ENCODE data around the gene TADA2A.
"Not testable (repeated sequence)": the region's sequence is repeated elsewhere in the genome, so short reads cannot be mapped to it uniquely, and the experiment has no call there.

The TADA2A gene

DNA sequence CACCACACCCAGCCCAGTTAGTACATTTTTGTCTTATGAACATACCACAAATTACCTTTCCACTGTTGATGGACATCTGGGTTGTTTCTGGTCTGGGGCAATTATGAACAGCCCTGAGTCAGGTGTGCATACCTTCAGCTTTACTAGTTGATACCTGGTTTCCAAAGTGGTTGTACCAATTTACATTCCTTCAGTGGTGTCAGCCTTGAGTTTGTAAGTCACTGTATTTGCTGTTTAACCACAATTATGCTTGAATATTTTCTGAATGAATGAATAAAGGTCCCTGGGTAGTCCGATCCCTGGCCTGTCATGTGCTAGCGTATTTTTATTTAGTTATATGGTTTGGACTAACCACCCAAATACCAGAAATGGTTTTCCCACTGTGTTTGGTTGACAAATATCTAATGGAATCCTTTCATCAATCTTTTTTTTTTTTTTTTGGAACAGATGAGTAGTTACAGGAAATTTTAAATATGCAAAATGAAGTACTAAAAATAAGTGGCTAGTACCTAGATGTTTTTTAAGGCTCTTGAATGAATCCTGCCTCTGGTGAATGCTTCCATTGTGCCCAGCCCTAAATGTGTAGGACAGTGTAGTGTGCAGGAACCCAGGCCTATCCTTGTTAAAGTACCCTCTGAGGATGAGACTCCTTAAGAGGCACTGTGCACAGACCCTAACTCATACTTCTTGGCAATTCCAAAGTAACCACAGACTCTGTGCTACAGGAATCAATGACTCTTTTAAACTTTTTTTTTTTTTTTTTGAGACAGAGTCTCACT lies 86.8 kb downstream of the TADA2A start:
- no peak for DNase-seq (ENCODE audit: low spot score)

DNA sequence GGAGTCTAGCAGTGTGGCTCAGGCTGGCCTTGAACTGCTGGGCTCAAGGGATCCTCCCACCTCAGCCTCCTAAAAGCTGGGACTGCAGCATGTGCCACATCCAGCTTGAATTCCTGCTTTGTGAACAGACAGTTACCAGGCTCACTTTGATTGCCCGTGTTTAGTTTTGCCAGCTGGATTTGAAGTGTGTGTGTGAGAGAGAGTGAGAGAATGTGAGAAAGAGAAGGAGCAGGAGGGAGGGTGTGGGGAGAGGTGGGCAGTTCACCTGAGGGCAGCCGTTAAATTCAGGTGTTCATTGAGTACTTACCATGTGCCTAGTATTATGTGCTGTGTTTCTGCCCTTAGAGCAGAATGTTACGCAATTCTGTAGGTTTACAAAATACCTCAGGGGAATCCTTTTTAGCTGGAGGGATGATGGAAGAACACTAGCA lies 87.7 kb downstream of the TADA2A start:
- no peak for DNase-seq (ENCODE audit: low spot score)

DNA sequence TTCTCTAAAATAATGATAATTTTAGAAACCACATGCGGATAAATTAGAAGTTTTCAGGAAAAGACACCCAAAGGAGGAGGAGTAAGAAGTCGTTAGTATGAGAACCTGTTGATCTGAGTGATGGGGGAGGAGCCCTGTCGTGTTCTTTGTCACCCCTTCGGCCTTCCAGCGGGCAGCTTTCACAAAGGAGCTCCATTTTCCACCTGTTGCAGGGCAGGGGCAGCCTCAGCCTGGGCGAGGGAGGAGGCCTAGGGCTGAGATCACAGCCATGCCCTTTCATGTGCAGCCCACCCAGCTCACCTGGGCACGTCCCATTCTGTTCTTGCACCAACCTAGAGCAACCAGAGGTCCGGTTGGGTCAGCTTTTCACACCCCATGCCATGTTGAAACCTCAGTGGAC lies 88.3 kb downstream of the TADA2A start:
- DNase-seq (ENCODE audit: low spot score) = no peak

DNA sequence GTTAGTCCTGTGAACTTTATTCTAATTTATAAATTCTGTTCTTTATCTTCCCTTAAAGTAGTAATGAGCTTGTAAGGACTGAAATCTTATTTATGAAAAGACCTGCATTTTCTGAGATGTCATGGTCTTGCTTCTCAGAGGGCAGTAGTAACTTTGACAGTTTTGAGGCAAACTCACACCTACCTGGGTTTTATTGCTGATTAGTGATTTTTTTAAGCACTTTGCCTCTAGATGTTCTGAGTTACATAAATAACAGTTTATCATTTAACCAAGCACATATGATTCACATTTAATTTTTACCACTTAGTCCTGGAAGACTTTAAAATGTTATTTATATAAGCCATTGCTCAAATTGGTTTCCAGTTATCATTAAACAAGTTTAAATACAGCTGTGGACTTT lies 93.7 kb downstream of the TADA2A start:
- no peak for DNase-seq (ENCODE audit: low spot score)

DNA sequence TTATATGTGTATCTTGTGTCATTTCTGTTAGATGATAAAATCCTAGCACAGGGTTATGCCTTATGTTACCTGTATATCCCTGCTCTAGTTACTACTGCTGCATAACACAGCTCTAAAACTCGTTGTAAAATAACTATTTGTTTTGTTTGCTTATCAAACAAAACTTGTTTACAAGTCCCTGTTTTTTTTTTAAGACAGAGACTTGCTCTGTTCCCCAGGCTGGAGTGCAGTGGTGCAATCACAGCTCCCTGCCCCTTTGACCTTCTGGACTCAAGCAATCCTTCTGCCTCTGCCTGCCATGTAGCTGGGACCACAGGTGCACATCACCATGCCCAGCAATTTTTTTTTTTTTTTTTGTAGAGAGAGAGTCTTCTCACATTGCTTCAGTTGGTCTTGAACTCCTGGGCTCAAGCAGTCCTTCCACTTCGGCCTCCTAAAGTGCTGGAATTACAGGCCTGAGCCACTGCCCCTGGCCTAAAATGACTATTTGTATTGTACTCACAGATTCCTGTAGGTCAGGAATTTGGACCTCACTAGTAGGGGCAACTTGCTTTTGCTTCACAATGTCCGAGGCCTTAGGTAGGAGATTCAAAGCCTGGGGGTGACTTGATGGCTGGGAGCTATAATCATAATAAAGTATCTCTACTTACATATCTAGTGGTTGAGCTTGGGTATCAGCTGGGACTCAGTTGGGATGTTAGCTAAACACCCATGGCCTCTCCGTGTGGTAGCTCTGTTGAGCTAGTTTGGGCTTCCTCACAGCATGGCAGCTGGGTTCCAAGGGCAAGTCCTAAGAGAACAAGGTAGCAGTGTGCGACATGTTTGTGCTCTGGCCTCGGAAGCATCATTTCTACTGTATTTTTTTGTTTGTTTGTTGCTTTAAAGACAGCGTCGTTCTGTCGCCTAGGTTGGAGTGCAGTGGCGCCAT lies 95.6 kb downstream of the TADA2A start:
- no peak for DNase-seq (ENCODE audit: low spot score)

DNA sequence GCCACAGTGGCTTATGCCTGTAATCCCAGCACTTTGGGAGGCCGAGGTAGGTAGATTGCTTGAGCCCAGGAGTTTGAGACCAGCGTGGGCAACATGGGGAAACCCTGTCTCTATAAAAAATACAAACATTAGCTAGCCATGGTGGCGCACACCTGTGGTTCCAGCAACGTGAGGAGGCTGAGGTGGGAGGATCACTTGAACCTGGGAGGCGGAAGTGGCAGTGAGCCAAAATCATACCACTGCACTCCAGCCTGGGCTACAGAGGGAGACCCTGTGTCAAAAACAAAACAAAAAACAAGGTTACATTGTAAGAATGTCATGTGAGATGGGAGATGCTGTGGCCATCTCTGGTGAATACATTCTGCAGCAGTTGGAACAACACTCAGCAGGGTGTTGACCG lies 96.5 kb downstream of the TADA2A start:
- no peak for DNase-seq (ENCODE audit: low spot score)

DNA sequence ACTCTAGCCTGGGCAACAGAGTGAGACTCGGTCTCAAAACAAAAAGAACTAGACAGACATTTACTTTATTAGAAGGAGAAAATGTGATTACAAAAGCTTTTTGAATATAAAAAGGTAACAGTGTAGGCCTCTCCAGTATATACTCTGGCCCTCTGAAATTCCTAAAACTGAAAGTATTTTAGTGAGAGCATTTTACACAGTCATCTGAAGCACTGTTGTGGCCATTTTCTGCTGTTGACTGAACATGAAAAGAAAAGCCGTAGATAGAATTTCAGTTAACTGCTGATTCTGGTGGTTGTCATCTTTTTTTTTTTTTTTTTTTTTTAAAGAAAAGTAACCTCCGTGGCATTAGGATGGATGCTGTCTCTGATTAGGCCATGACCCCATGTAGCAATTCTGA lies 98.6 kb downstream of the TADA2A start:
- DNase-seq (ENCODE audit: low spot score) = no peak

DNA sequence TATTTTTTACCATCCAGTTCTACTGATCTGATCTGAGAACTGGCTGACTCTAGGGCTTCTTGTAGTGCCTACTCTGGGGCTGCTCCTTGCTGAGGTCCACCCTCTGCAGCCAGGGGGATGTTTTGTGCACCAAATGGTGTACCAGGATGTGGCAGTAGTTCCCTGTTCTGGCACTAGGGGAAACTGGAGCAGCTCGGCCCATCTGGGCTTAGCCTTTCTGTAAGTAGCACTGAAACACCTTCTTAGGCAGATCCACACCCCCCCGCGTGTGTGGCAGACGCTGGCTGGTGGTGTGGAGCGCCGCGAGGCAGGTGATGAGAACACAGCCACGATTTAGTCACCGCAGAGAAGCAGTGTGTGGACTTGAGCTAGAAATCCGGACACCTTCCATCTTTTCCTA lies 100.0 kb downstream of the TADA2A start:
- no peak for DNase-seq (ENCODE audit: low spot score)

DNA sequence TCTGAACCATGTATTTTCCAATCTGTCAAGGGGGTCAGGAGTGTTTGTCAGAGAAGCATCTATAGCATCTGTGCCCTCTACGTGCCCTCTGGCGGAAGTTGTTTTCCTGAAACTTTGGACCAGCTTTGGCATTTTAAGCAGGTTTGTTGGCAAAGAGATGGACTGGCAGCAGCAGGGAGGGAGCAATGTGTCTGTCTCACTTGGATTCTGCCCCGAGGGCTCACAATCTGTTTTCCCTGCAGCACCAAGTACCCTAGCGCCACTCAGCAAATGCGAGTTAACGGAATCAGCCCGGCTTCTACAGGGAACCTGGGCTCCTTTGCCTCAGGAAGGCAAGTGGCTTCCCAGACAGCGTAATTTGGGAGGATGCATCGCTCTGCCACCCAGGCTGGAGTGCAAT lies 100.4 kb downstream of the TADA2A start:
- DNase-seq (ENCODE audit: low spot score) = no peak

DNA sequence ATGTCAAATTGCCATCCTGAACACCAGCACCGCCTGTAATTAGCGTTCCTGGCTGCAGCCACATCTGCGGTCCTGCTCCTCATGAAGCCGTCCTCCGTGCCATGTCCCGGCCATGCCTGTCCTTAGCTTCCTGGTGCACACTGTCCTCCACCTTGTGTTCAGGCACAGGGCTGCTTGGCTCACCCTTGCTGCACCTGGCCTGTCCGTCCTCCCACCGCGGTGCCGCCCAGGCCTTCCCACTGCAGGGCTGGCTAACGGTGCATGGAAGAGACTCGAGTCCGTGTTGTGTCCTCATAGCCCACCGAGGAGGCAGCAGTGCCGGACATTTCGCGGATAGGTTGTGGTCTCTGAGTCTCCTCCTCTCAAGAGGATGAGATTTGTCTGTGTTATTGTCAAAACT lies 103.4 kb downstream of the TADA2A start:
- DNase-seq (ENCODE audit: low spot score) = no peak

DNA sequence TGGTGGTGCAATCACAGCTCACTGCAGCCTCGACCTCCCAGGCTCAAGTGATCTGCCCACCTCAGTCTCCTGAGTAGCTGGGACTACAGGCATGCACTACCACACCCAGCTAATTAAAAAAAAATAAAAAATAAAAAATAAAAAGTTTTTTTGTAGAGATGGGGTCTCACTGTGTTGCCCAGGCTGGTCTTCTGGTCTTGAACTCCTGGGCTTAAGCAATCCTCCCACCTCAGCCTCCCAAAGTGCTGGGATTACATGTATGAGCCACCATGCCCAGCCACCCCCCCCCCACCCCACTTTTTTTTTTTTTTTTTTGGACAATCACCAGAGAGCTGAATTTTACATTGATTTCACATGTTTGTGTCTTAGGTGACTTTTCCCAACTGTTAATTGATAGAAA lies 105.0 kb downstream of the TADA2A start:
- DNase-seq (ENCODE audit: low spot score) = not testable (repeated sequence)

DNA sequence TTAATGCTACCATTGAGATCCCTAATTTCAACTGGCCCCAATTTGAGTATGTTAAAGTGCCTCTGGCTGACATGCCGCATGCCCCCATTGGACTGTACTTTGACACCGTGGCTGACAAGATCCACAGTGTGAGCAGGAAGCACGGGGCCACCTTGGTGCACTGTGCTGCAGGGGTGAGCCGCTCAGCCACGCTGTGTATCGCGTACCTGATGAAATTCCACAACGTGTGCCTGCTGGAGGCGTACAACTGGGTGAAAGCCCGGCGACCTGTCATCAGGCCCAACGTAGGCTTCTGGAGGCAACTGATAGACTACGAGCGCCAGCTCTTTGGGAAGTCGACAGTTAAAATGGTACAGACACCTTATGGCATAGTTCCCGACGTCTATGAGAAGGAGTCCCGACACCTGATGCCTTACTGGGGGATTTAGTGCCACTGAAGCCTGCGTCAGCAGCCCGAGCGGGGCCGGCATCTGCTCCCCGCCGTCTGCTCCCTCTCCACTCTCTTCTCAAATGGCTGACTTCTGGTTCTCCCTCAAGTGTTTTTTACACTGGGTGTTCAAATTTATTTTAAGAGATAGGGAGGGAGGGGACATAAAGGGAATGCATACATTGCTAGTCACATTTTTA lies 105.9 kb downstream of the TADA2A start:
- no peak for DNase-seq (ENCODE audit: low spot score)

DNA sequence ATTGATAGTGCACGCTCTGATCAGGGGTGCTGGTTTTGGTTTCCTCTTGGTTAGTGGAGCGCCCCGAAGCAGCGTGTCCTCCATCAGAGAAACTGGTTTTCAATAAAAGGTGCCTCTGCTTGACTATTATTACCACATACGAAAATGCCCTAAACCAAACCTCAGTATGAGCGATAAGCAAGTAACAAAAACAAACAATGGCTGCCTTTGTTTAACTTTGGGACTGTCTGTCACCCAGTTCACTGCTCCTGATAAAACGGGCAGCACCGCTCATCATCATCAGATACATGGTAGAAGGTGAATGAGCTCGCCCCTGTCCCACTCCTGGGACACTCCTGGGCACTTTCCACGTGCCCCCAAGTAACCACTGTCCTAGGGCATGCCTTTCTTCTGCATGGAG lies 107.0 kb downstream of the TADA2A start:
- DNase-seq (ENCODE audit: low spot score) = no peak

DNA sequence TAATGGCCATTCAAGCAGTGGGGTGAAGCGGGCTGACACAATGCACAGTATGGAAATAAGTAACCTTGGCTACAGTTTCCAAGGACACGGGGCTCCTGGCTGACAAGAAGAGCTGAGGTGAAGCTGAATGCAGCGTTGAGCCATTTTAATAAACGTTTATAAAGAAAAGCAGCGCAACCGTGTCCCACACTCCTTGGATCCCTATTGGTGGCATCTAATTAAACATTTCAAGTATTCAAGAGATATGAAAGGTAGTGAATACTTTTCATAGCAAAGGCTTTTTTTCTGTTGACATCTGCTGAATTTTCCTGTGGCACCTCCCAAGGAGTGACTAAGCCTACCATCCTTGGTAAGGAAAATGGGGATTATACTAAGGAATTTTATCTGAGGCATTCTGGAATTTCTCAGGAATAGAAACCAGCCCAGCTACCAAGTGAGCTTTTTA lies 109.5 kb downstream of the TADA2A start:
- no peak for DNase-seq (ENCODE audit: low spot score)

DNA sequence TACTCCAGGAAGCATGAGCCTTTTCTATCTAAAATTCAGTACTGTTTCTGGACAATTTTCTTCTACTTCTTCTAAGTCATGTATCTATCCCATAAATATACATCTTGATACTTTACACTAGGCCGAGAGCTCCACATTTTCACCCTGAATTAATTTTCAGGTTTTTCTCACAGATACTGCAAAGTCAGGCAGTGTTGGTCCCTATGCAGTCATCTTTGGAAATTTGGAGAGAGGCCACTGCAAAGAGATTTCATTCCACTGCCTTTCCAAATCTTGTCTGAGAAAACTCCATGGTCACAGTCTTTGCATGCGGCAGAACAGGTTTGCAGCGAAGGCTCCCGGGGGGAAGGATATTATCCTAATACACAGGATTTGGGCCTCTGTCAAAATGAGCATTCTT lies 111.2 kb downstream of the TADA2A start:
- DNase-seq (ENCODE audit: low spot score) = no peak

DNA sequence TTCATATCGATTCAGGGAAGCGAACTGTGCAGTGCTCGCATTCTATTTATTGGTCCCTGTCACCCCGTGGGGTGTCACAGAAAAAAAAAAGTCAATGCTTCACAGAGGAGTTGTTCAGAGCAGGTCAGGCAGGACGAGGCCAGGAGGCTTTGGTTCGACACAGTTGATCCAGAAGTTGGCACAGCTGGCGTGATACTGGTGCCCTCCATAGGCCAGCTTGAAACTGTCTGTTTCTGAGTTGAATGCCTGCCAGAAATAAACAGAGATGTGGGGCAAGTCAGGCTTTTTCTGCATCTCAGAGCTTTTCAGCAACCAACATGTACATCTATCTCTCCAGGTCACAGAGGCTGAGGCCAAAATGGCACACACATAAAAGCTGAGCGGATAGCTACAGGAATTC lies 112.1 kb downstream of the TADA2A start:
- DNase-seq (ENCODE audit: low spot score) = no peak

DNA sequence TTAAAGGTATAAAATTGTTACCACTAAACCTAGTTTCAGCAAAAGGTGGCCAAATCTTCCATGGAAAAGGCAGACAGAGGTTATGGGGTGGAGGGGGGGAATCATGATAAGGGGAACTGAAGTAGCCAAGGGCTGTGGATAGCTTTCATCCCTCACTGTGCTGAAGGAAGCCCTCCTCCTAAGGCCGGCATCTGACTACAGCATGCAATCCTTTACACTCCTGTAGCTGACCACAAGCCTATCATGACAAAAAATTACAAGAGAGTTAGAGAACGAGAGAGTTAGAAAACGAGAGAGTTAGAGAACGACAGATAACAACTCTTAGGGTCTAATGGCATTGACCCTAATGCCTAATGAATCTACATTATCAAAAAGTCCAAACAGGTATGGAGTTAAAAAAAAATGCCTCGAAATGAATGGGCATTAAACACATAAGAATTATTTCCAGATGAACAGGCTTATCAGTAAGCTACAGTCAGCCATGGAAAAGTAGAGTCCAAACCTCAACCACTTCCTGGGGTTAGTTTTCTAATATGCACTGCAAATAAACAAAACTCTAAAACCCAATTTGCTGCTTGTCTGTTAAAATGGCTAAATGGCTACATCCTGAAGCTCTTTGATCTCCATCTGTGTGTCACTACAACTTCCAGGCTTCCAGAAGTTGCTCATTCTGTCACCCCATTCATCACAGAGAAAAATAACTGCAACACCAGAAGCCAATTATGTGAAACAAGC lies 112.7 kb downstream of the TADA2A start:
- no peak for DNase-seq (ENCODE audit: low spot score)

DNA sequence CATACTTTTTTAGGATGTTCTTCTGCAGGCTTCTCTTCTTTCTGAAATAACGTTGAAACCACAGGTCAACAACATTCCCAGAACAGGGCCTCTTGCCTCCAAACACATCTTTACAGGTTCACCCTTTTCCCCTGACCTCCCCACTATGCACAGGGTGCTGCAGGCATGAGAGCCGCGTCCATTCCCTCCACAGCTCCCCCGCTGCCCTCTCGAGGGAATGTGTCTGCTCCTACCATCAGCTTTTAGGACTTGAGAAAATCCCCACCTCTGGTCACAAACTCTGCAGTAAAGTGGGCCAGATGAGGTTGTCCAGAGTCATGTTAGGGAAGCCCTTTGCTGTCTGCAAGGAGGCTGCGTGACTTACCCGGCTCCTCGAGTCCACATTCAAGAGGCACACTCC lies 113.5 kb downstream of the TADA2A start:
- DNase-seq (ENCODE audit: low spot score) = no peak

DNA sequence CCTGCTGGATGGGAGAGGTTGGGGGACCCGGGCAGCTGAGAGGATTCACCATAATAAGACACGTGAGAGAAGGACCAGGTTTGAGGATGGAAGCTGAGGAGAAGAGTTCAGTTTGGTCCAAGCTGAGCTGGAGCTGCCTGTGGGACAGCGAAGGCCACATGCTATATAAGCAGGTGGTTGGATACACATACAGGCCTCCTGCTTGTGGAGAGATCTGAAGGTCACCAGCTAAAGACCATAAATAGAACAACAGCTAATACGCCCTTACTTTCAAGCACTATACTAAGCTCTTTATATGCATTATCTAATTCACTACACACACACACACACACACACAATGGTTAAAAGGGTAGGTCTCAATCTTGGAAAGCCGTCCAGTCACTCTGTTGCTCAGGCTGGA lies 115.1 kb downstream of the TADA2A start:
- DNase-seq (ENCODE audit: low spot score) = no peak

DNA sequence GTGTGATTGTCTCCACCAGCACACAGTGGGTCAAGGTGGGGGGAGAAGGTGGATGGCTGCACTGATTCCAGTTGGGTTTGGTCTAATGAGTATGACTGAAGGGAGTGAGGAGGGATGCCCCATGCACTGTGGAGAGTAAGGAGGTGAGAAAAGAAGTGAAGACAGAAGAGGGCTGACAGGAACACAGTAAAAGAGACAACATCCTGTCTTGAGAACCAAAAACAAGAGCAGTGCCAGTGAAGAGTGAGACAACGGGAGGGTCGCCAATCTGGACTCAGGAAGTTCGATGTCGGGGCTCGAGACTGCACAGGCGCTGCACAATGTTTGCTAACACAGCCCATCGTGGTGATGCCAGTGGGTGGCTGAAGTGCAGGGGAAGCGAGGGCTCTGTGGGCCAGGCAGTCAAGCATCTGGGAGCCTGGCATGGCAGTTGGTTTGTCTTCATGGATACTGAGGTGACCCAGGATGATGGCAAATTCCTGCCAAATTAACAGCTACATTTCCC lies 117.1 kb downstream of the TADA2A start:
- no peak for DNase-seq (ENCODE audit: low spot score)

DNA sequence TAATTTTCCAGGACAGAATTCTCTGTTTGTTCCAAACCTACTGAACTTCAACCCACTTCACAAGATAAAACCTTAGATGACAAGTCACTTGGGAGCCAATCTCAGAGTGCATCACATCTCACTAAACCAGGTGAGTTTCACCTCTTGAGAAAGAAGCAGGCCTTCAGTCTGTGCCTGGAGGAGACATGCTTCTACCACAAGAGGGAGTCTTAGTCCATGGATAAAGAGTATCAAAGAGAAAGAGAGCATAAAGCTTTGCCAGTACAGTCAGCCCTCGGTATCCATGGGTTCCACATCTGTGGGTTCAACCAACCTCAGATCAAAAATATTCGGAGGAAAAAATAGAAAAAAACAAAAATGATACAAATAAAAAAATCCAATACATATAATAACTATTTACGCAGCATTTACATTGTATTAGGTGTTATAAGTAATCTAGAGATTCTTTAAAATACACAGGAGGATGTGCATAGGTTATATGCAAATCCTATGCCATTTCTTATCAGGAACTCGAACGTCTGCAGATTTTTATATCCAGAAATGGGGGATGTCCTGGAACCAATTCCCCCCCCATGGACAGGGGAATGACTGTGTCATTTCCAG lies 120.7 kb downstream of the TADA2A start:
- DNase-seq (ENCODE audit: low spot score) = peak; percentile 61
